ENCODE results near the gene GGA3.

Gene GGA3

GRCh38 chr17:75245011-75245410 is 16.4 kb downstream of the GGA3 start:
- FAIRE-seq: no peak

GRCh38 chr17:75244133-75244866 is 17.1 kb downstream of the GGA3 start:
- FAIRE-seq: no peak

- no peak for FAIRE-seq
Observed at GRCh38 chr17:75242461-75243042, 18.9 kb downstream of the GGA3 start.

- FAIRE-seq: no peak
Observed at GRCh38 chr17:75241996-75242460, 19.4 kb downstream of the GGA3 start.

GRCh38 chr17:75241502-75241901 is 19.9 kb downstream of the GGA3 start:
- no peak for FAIRE-seq

- no peak for FAIRE-seq
Observed at GRCh38 chr17:75241143-75241430, 20.3 kb downstream of the GGA3 start.

GRCh38 chr17:75240394-75241142 is 20.8 kb downstream of the GGA3 start:
- no peak for FAIRE-seq

- no peak for FAIRE-seq
Observed at GRCh38 chr17:75239778-75240393, 21.5 kb downstream of the GGA3 start.

GRCh38 chr17:75239214-75239613 is 22.2 kb downstream of the GGA3 start:
- FAIRE-seq: no peak

- FAIRE-seq: peak; percentile 71
Observed at GRCh38 chr17:75238684-75239191, 22.7 kb downstream of the GGA3 start.

- no peak for FAIRE-seq
Observed at GRCh38 chr17:75238020-75238580, 23.3 kb downstream of the GGA3 start.

- FAIRE-seq: no peak
Observed at GRCh38 chr17:75237100-75238014, 24.0 kb downstream of the GGA3 start.

GRCh38 chr17:75232786-75233185 is 28.6 kb downstream of the GGA3 start:
- FAIRE-seq: no peak

GRCh38 chr17:75231741-75232464 is 29.5 kb downstream of the GGA3 start:
- FAIRE-seq: no peak

GRCh38 chr17:75231071-75231470 is 30.3 kb downstream of the GGA3 start:
- FAIRE-seq: no peak

GRCh38 chr17:75228847-75229246 is 32.6 kb downstream of the GGA3 start:
- FAIRE-seq: no peak

GRCh38 chr17:75228305-75228704 is 33.1 kb downstream of the GGA3 start:
- no peak for FAIRE-seq

GRCh38 chr17:75227729-75228128 is 33.7 kb downstream of the GGA3 start:
- FAIRE-seq: no peak

GRCh38 chr17:75225016-75225415 is 36.4 kb downstream of the GGA3 start:
- no peak for FAIRE-seq

GRCh38 chr17:75219815-75220214 is 41.6 kb downstream of the GGA3 start:
- FAIRE-seq: no peak

GRCh38 chr17:75218131-75218530 is 43.3 kb downstream of the GGA3 start:
- no peak for FAIRE-seq

All from G401.6 (cell line).